Eye (tissue), 1 donor: ENCODE data around the gene ADAR.

Experiments used
- DNase-seq: peaks from one replicate; pipeline ENCODE4 v3.0.0-alpha.2; 2015

Gene ADAR

DNA sequence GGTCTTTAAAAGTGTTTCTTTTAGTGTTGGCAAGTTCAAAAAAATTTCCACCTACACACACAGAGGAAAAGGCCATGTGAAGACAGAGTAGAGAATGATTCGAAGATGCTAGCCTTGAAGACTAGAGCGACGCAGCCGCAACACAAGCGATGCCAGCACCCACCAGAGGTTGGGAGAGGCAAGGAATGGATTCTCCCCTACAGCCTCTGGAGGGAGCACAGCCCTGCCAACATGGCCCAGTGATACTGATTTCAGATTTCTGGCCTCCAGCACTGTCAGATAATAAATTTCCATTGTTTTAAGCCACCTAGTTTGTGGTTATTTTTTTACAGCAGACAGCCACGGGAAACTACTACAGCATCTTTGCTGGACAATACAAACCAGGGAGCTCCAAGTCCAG lies 6.9 kb upstream of the ADAR start:
- DNase-seq, result no peak

- DNase-seq, result no peak
Observed at GRCh38 chr1:154614247-154614646, 6.3 kb upstream of the ADAR start.

DNA sequence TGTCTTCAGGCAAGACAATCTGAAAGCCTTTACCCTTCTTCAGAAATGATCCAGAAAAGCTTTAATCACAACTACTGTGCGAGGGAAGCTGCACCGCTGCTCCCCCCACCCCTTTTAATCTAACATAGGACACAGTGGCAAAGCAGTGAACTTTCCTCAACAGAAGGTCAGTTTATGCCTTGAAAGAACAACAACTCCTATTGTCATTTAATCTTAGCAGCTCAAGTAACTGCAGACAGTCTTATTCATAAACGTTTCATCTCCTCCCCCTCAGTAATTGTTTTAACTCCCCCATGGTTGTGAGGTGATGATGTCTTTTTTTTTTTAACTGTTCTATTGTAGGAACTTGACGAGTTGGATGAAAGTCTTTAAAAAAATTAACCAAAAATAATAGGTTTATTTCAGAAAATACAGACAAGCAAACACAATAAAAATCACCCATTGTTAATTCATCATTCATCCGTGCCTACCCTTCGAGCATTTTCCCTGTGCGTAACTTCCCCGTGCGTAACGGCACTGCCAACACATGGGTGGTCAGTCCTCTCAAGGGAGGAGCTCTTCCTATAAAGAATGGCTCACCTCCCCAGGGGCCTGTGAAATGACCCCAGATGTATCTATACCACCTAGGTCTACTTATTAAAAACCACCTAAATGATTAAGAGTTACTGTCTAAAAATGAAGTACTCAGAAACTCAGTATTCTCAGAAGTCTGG lies 3.3 kb upstream of the ADAR start:
- DNase-seq, result peak; percentile 50

- DNase-seq, result no peak
Observed at GRCh38 chr1:154609398-154610380, 1.7 kb upstream of the ADAR start.

DNA sequence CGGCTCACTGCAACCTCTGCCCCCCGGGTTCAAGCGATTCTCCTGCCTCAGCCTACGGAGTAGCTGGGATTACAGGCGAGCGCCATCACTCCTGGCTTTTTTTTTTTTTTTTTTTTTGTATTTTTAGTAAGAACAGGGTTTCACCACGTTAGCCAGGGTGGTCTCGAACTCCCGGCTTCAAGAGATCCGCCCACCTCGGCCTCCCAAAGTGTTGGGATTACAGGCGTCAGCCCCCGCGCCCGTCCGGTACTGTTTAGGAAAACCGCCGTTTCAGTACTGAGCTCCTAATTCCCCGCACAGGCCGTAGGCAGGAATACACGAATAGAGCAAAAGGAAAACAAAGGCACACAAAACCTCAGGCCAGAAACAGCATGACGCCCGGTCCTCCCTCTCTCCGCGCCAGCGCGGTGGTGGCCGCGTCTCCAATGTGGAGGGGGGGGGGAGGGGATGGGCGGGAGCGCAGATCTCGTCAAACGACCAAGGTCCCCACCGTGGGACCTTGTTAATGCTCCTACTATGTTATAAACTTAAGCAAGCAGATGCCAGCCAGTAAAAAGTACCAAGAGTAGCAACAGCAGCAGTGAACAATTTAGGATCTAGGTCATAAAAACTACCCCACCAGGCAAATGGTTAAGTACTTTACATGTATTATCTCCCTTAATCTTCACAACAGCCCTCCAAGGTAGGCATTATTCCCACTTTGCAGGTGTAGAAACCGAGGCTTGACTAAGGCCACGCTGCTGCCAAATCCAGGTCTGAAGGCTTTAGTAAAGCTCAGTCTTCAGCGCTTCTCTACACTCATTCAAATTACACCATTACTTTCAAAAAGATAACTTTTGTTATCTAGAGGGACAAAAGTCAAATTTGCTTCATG lies 648 bp upstream of the ADAR start:
- DNase-seq, result peak; percentile 88

DNA sequence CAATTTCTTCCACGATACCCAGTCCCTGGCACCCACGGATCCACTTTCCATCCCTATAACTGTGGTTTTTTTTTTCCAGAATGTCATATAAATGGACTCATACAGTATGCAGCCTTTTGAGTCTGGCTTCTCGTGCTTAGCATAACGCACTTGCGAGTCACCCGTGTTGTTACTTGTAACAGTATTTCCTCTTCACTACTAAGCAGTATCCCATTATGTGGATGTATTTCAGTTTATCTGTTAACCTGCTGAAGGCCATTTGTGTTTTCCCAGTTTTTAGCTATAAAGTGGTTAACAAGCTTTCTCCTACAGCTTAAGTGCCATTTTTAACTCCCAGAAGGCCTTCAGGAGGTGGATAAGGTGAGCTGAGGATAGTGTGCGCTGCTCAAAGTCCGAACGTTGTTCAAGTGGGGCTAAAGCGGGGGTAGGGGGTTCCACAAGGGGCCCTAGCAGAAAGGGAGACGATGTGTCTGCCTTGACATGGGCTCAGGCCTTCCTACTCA lies 829 bp downstream of the ADAR start:
- no peak for DNase-seq

DNA sequence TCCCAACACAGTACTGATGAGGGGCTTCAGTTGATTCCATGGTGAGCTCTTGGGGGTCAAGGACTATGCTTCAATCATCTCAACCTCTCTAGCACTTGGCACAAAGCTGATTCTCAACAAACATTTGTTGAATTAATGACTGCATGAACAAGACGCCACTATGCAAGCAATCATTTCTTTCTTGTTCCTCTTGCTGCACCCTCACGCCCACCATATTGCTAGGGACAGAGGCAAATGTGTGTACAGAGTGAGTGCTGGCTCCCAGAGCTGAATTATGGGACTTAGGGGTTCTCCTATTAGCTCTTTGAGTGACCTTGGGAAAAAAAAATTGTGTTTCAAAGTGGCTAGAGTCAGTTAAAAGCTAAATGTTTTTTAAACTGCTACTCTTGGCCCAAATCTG lies 2.5 kb downstream of the ADAR start:
- DNase-seq, result no peak

- DNase-seq, result no peak
Observed at GRCh38 chr1:154603317-154603716, 4.7 kb downstream of the ADAR start.

GRCh38 chr1:154599658-154600057 lies 8.3 kb downstream of the ADAR start:
- DNase-seq, result no peak

- DNase-seq, result no peak
Observed at GRCh38 chr1:154598871-154599635, 8.9 kb downstream of the ADAR start.

GRCh38 chr1:154595621-154596020 lies 12.4 kb downstream of the ADAR start:
- no peak for DNase-seq

DNA sequence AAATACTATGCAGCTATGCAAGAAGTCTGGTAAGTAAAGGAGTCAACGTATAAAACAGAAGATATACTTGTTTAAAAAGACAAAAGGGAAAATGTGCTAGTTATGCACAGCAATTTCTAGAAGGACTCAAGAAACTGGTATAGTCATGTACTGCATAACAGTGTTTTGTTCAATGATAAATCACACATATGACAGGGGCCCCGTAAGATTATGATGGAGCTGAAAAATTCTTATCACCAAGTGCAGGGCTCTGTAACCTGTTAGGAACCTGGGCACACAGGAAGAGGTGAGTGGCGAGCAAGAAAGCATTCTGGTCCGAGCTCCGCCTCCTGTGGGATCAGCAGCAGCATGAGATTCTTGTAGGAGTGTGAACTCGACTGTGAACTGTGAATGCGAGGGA lies 13.2 kb downstream of the ADAR start:
- no peak for DNase-seq

GRCh38 chr1:154593390-154593789 lies 14.6 kb downstream of the ADAR start:
- no peak for DNase-seq

DNA sequence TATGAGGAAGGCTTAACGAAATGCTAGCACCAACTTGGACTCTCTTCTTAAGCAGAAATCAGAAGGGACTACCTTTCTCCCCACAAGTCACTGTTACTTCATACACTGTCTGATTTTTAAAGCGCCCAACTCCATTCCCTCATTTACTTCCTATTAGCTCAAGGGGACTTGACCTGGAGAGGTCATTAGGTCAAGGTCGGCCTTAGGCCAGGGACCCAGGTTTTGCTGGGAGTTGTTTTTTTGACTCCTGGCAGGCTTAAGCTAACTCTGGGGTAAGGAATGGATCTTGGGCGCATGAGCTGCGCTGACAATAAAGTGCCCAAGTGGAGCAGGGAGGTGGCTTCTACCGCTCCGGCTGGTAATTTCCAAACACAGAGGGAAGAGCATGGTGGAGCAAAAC lies 16.8 kb downstream of the ADAR start:
- DNase-seq, result no peak

GRCh38 chr1:154590756-154591155 lies 17.2 kb downstream of the ADAR start:
- no peak for DNase-seq

DNA sequence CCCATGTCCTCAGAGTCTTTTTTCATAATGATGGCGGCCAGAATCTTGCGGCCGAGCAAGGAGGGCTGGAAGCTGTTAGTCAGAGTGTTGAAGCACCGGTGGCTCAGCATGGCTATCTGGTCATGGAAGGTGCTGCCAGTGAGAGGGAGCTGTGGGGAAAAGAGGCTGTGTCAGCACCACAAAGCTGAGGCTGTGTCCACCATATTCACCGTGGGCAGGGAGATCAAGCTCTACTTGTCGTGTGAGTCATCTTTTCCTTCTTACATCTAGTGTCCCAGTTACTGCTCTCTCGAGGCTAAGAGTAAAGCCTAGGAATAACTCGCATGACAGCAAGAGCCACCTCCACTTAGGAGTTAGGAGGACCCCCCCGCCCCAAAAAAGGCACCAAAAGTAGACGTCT lies 18.2 kb downstream of the ADAR start:
- DNase-seq, result no peak

DNA sequence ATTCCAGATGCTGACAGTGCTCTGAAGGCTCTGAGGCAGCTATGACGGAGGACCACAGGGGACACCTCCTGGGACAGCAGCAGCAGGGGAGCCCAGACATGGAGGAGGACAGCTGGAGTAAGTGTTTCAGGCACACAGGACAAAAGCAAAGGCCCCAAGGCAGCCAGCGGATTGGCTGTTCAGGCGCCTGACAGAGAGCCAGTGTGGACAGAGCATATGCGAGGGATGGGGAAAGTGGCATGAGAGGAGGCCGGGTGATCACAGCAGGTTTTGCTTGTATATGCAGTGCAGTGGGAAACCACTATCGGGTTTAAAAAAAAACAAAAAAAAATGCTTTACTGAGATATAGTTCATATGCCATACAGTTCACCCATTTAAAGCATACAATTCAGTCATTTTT lies 21.3 kb downstream of the ADAR start:
- no peak for DNase-seq

DNA sequence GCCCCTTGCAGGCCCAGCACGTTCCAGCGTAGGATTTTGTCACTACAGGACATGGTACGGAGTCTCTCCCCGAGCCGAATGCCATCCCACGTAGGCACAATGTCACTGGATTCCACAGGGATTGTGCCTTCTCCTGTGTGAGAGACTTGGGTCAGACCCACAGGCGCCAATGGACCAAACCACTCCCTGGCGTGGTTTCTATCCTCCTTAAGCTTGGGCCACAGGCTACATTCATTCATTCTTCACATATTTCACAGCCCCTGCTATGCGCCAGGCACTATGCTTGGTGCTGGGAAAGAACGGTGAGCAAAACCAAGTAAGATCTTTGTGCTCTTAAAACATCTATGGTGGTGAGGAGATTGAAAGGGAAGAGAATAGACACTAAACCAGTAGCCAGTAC lies 21.8 kb downstream of the ADAR start:
- no peak for DNase-seq

DNA sequence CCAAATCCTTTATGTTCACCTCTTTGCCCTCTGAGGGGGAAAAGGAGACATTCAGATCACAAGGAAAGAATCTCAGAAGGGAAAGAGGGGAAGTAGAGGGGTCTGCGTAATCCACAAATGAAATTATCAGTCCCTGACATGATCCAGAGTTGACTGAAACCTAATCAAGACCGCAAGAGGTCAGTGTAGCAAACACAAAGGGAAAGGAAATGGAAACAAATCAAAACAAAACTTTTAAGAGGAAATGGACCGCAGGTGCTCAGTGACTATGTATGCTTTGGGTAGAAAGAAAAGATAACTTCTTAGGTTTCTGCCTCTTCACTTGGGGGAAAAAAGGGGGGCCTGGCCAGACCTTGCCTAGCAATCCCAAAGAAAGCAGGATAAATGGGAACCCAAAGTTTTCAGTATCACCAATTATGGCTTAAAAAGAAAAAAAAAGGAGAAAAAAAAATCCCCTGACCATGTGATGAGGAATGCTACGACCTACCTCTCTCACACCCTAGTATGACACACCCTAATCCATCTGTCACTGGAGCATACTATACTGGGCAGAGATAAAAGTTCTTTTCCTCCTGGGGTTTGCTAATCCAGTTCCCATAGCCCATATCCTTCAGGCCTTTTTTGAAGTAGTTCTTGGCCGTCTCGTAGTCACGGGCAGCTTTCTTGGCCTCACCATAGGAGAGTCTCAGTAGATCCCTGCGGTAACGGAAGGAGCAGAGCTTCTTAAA lies 23.6 kb downstream of the ADAR start:
- DNase-seq, result no peak

- DNase-seq, result no peak
Observed at GRCh38 chr1:154583773-154584172, 24.2 kb downstream of the ADAR start.

GRCh38 chr1:154582885-154583284 lies 25.1 kb downstream of the ADAR start:
- no peak for DNase-seq
